GM10248 (cell line): ENCODE measurements around the gene ARMC7.
"Not testable (repeated sequence)": the region's sequence is repeated elsewhere in the genome, so short reads cannot be mapped to it uniquely, and the experiment has no call there.

Experiments used
- CTCF ChIA-PET: fragments of 300-600 bp; sonication (Branson Sonifier 250); formaldehyde crosslinking; extraction: SDS; loops from one replicate; lab custom pipeline; 2021; ENCODE audit warnings: antibody characterized with exemption; lab: Yijun Ruan, JAX
- POLR2A ChIA-PET: fragments of 350-650 bp; sonication (Branson Sonifier 250); formaldehyde crosslinking; extraction: SDS; loops from one replicate; lab custom pipeline; 2020; ENCODE audit warnings: antibody characterized with exemption; lab: Yijun Ruan, JAX
- DNase-seq: peaks from one replicate; pipeline ENCODE4 v3.0.0; 2012; ENCODE audit errors: extremely low spot score
- CTCF ChIP-seq: IDR thresholded peaks from 2 replicates; pipeline ENCODE4 v1.5.1; 2012; ENCODE audit warnings: mild to moderate bottlenecking, low read depth; ENCODE audit errors: extremely low read depth, missing control alignments, control extremely low read depth

The ARMC7 gene

GRCh38 chr17:75154195-75155106 is 44.7 kb downstream of the ARMC7 start, which contains the start of gene JPT1:
Gene JPT1, minus strand, starts transcription at chr17:75154512. Its CDS starts 115 bp downstream, at chr17:75154397.
- POLR2A ChIA-PET: interaction anchor here (0.5 to 1.5 kb wide), 17 partner anchors 10 to 362 kb away, joined by 3 to 20 read pairs (median 4); partner anchors contain the start of genes ARMC7, MIF4GD, MRPL58 and NT5C
- no peak for TF ChIP-seq CTCF
- CTCF ChIA-PET: interaction anchor here (1.0 to 1.6 kb wide), 5 partner anchors 9 to 47 kb away, joined by 3 to 7 read pairs (median 6); partner anchors contain the start of gene NT5C

GRCh38 chr17:75155191-75155601 is 45.4 kb downstream of the ARMC7 start:
- CTCF ChIA-PET: interaction anchor here (1.0 to 2.6 kb wide), 6 partner anchors 8 to 47 kb away, joined by 3 to 10 read pairs (median 6); partner anchors contain the start of gene NT5C
- DNase-seq: no peak
- no peak for TF ChIP-seq CTCF
- POLR2A ChIA-PET: interaction anchor here (0.6 to 1.5 kb wide), 14 partner anchors 10 to 361 kb away, joined by 3 to 20 read pairs (median 4); partner anchors contain the start of genes ARMC7, MIF4GD, MRPL58 and NT5C

More at GRCh38 chr17:75154195-75155106, 44.7 kb downstream of the ARMC7 start, which contains the start of gene JPT1:
- DNase-seq: peak; percentile 99

- POLR2A ChIA-PET, DNase-seq: not testable (repeated sequence)
- CTCF ChIA-PET: interaction anchor here (1.0 to 3.2 kb wide), 4 partner anchors 10 to 43 kb away, joined by 3 to 12 read pairs (median 4); no protein-coding TSS in a partner anchor
Observed at GRCh38 chr17:75158480-75158879, 48.7 kb downstream of the ARMC7 start.

GRCh38 chr17:75159196-75160031 is 49.6 kb downstream of the ARMC7 start:
- no peak for DNase-seq
- TF ChIP-seq CTCF: no peak
- CTCF ChIA-PET: interaction anchor here (1.0 to 3.2 kb wide), 6 partner anchors 11 to 253 kb away, joined by 3 to 12 read pairs (median 3); no protein-coding TSS in a partner anchor
- POLR2A ChIA-PET: no interaction called here

- DNase-seq: no peak
- CTCF ChIA-PET: interaction anchor here (1.2 to 3.2 kb wide), 4 partner anchors 12 to 252 kb away, joined by 3 to 12 read pairs (median 3); no protein-coding TSS in a partner anchor
- POLR2A ChIA-PET: no interaction called here
- TF ChIP-seq CTCF: no peak
Observed at GRCh38 chr17:75160211-75160610, 50.4 kb downstream of the ARMC7 start.

- no peak for DNase-seq
- ChIA-PET CTCF (interaction anchor here (1.0 to 2.2 kb wide), 3 partner anchors 8 to 49 kb away, joined by 3 to 8 read pairs (median 7); partner anchors contain the start of gene JPT1), POLR2A (no interaction called here)
- TF ChIP-seq CTCF: no peak
Observed at GRCh38 chr17:75163074-75163473, 53.3 kb downstream of the ARMC7 start.

- ChIA-PET POLR2A (interaction anchor here (0.6 kb wide), 2 partner anchors 10 to 49 kb away, joined by 3 read pairs; no protein-coding TSS in a partner anchor), CTCF (interaction anchor here (1.0 to 1.1 kb wide), 3 partner anchors 12 to 51 kb away, joined by 3 to 4 read pairs (median 3); no protein-coding TSS in a partner anchor)
- not testable (repeated sequence) for DNase-seq
Observed at GRCh38 chr17:75164606-75165005, 54.8 kb downstream of the ARMC7 start.
